Measurements from ENCODE around the gene GMPPA.

Gene GMPPA

DNA sequence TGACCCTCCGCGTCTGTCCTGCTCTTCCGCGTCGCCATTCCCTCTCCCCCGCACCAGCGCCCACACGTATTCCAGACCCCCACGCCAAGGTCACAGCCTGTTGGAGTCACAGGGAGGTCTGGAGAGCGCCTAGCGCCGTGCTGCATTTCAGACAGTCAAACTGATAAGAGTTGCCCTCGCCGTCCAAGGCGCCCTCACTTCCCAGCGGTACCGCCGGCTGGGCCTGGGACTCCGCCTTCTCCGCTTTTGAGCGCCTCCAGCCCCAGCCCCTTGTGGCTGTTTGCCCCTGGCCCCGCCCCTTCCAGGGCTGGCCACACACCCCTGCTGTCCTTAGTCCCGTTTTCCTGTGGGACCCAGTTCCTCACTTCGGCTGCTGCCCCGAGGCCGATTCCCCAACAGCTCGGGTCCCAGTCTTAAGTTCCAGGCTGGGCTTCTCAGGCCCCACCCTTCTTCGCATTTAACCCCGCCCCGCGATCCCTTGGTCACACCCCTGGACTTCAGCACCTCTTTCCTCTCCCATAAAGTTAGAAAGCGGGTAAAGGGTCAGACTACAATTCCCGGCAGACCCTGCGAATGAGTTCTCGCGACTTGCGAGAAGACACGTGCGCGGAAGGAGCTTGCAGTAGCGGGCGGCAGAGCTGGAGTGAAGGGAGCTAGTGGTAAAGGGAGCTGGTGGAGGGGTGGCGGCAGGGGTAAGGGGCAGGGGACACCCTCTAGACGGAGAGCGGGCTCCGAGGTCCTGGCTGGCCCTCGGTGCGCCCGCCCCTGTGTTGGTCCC is at the start of gene GMPPA:
TSS of gene GMPPA (plus strand) at position 612 of the 778 bp plus-strand sequence. CDS start 1,085 bp downstream, outside the sequence.
- peak; percentile 97 for DNase-seq (ENCODE audit: low read depth)

- DNase-seq (ENCODE audit: low read depth), result no peak
Measured at GRCh38 chr2:219449609-219450008, 49.1 kb upstream of the GMPPA start.

GRCh38 chr2:219451661-219452360 is 46.9 kb upstream of the GMPPA start:
- DNase-seq (ENCODE audit: low read depth), result no peak

DNA sequence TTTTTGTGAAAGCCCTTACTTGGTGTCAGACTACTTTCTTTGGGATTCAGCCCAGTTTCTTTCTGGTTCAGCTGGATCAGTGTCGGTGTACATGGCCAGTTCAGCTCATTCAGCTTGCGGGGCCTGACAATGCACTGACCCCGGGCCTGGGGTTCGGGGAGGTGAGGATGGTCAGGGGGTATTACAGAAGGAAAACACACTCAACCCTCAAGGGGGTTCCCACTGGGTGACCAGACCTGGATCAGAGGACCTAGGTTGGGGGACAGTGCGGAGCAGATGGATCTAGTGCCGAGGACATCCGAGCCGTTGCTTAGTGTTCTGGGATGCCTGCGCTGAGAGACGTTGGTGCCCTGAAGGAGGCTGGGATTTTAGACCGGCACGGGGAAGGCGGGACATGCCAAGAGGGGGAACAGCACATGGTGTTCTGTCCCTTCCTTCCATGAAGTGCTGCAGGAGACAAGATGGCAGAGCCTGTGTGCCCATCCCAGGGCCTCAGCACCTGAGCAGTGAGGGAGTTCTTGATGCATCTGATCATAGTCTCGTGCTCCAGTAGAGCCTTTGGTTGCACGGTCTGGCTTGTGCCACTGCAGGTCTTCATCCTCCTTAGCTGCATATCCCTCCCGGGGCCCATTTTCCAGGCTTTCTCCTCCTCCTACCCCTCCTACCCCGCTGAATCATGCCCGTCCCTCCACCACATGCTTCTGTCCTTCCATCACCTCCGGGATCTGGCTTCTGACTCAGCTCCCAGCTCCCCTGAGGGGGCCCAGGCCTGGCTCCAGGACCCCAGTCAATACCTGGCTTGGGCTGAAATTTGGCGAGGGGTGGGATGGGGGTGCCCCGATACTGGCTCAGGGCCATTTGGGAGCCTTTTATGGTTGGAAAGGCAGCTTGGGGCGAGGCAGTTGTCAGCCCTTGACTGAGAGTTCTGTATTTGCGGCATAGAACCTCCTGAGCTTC is 46.1 kb upstream of the GMPPA start:
- no peak for DNase-seq (ENCODE audit: low read depth)

DNA sequence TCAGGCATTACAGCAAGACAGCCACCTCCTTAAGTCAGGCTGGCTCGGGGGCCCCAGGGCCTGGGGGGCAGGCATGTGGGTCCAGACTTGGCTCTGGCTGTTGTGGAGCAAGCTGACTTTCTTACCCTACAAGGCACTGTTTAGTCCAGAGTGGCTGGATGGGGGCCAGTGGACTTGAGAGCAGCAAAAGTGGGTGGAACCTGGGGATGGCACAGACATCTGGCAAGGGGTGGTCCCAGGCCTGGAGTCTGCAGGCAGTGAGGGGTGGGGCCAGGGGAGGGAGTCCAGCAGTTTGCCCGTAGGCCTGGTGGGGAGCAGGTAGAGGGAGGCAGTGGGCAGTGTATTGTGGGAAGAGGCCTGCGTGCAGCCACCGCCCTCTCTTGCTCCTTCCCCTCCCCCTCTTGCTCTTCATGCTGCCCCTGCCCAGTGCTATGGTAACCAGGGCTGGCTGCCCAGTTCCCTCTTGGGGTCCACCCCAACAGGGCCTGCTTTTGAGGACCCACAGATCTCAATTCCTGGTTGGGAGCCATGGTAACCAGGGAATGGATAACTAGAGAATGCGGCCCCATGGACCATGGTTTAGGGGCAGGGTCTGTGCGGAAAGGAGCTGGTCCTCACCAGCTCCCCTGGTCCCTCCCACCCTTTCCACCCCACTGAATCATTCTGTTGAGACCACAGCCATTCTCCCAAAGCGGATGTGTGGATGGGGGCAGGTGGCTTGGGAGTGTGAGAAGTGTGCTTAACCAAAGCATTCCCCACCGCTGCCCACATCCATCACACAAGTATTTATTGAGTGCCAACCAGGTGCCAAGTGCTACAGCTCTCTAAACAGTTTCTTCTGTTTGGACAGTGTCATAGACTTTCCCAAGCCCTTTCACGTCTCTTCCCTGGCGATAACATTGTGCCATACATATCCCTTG is 44.8 kb upstream of the GMPPA start:
- DNase-seq (ENCODE audit: low read depth), result no peak

DNA sequence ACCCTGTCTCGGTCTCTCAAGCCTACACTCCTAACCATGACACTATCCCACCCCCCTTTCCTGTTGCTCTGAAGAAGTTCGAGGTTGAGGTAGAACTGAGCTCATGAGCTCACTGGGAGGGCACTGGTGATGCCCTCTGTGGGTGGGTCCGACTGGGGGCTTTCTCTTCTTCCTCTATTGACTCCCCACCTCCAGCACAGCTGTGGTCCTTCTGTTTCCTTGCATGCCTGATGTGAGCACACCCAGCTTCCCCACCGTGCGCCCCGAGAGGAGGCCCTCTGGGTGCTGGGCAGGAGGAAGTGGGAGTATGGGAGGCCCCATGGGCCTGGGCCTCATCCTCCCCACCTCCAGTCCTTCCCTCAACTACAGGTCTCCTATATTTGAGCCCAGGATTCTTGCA is 43.1 kb upstream of the GMPPA start:
- no peak for DNase-seq (ENCODE audit: low read depth)

DNA sequence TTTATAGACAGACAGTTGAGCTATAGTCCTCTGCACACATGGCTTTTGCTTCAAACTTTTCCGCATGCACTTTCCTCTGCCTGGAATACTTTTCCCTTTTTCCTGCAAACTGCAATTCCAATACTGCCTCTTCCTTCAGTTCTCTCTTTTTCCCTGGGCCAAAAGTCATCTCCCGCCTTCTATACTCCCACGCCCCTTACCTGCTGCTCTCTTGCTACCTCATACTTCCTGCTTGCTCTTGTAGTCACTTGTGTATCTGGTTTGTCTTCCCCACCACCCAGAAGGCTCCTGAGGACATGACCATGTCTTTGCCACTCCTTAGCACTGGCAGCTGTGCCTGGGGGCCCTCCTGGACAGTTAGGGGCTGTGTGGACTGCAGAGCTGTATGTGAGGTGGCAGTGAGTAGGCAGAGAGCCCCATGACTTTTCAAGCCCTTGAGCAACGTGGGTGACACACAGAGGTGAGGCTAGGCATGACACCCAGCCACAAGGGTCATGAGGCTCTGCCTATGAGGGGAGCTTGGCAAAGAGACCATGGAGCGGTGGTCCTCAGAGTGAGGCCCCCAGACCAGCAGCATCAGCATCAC is 40.8 kb upstream of the GMPPA start:
- no peak for DNase-seq (ENCODE audit: low read depth)

DNA sequence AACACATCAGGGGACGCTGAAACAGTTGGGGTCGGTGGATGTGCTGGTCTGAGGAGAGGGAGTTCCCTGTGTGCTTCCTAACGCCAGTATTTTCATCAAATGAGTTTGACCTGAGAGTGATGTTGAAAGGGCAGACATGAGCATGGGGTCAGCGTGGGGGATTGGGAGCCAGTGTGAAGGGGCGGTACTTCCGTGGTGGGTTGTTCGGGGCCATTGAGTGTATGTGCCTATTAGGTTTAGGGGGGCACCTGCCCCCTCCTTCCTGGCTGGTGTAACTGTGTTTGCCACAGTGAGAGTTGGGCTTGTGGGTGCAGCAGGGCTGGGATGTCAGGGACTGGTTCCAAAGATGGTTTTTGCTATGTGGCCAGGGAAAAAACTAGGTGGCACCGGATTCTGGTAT is 39.7 kb upstream of the GMPPA start:
- no peak for DNase-seq (ENCODE audit: low read depth)

DNA sequence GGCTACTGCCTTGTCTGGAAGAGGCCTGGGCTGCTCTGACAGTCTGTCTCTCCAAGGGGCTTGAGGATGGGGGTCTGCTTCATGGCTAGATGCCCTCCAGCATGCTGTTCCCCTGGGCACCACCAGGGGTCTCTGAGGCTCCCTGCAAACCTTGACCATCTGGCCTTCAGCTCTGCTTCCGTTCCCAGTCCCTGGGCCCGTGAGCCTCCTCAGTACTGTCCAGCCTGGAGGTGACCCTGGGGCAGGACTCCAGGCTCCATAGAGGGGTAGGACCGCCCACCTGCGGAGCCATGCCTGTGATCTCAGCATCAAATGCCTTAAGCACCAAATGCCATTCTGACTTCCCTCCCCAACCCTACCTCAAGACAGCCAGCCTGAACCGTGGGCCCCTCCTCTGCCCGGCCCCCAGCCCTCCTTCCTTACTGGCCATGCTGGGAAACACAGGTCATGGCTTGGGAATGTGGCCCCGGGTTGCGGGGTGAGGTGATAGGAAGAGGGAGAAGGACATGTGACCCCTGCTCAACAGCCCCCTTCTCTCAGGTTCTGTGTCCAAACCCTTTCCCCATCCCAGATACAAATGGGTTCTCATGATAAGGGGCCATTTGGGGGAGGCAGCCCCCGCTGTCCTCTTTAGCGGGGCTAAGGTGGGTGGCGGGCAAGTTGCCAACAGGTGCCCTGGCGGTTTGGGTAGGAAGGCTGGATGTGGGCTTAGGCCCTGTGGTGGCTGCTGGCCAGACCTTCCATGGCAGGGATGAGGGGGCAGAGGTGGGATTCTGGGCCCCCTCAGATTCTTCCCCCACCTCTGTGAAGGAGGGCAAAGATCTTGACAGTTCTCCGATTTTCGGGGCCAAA is 39.0 kb upstream of the GMPPA start:
- peak; percentile 34 for DNase-seq (ENCODE audit: low read depth)

- DNase-seq (ENCODE audit: low read depth), result peak; percentile 67
Measured at GRCh38 chr2:219460424-219460926, 38.2 kb upstream of the GMPPA start.

- DNase-seq (ENCODE audit: low read depth), result peak; percentile 70
Measured at GRCh38 chr2:219461047-219461514, 37.6 kb upstream of the GMPPA start.

DNA sequence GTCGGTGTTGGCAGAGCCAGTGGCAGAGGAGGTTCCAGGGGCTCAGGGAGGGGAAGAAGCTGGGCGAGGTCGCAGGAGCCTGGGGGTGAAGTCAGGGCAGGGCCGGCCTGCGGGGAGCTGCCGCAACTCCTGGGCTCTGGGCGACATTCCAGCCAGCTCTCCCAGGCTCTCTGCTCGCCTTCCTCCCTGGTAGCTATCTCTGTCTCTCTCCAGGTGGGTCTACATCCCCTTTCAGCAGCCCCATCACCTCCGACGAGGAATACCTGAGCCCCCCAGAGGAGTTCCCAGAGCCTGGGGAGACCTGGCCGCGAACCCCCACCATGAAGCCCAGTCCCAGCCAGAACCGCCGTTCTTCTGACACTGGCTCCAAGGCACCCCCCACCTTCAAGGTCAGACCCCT is 37.0 kb upstream of the GMPPA start:
- DNase-seq (ENCODE audit: low read depth), result no peak

DNA sequence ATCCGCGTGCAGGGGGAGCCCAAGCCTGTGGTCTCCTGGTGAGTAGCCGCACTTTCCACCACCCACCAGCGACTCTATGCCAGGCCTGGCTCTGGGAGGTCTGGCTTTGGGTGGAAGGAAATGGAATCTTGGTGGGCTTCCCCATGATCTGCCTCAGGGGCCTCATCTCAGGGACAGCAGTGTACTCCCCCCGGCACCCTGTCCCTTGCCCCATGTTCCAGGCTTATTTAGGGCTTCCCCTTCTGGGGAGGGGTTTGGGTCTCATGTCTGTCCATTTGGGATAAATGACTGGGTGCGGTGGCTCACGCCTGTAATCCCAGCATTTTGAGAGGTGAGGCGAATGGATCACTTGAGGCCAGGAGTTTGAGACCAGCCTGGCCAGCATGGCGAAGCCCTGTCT is 36.3 kb upstream of the GMPPA start:
- no peak for DNase-seq (ENCODE audit: low read depth)

- DNase-seq (ENCODE audit: low read depth), result no peak
Measured at GRCh38 chr2:219464286-219465032, 34.2 kb upstream of the GMPPA start.

- DNase-seq (ENCODE audit: low read depth), result no peak
Measured at GRCh38 chr2:219465659-219466561, 32.8 kb upstream of the GMPPA start.

DNA sequence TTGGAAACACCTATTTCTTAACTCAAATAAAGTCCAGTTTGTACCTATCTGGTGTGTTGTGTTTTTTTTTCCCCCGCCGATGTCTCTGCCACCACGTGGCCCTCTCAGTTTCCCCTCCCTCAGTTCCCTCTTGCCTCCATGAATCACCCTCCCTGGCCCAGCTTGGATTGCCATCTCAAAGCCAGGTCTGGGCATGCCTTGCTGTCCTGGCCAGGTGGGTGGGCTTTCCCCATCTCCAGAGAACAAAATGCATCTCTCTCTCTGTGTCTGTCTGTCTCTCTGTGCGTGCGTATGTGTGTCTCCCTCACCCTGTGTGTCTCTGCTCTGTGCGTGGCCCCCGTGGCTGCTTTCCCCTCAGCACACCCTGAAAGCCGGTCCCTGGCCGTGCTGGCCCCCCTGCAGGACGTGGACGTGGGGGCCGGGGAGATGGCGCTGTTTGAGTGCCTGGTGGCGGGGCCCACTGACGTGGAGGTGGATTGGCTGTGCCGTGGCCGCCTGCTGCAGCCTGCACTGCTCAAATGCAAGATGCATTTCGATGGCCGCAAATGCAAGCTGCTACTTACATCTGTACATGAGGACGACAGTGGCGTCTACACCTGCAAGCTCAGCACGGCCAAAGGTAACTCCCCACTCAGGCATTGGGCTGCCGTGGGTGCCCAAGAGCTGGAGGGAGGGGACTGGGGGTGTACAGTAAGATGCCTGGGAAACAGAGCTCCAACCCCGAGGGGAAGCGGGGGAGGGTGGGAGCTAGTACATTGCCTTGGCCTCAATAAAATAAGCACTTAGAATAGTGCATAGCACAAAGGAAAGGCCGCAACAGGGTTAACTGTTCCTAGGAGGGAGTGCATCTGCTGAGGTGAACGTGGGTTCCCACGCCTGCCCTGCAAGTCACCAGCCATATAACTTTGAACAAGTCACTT is 31.6 kb upstream of the GMPPA start:
- no peak for DNase-seq (ENCODE audit: low read depth)

- DNase-seq (ENCODE audit: low read depth), result no peak
Measured at GRCh38 chr2:219467736-219468075, 31.0 kb upstream of the GMPPA start.

Measured in CMK (cell line).